B cell (primary cell): ENCODE data around the gene SNRPD3. TPM values are rescaled to one million over a fixed set of nuclear protein-coding genes. Genes with fewer than 3 reads are reported as not detected.
A peak's percentile ranks its signal among the peaks of the same experiment; 100 is the strongest.

Experiments used
- ATAC-seq: fragments of 200-7000 bp; cut with Tn5 transposase; one replicate; pipeline ENCODE4 v1.10.0; 2021; ENCODE audit warnings: low read depth, mild to moderate bottlenecking, moderate number of reproducible peaks, moderate library complexity
- CTCF ChIA-PET: fragments of 350-600 bp; sonication (Branson Sonifier 250); formaldehyde crosslinking; loops from one replicate; lab custom pipeline; 2021; ENCODE audit warnings: antibody characterized with exemption, inconsistent platforms; lab: Charles Lee
- POLR2A ChIA-PET: fragments of 350-600 bp; sonication (Branson Sonifier 250); formaldehyde crosslinking; loops from one replicate; lab custom pipeline; 2021; ENCODE audit warnings: antibody characterized with exemption; lab: Charles Lee
- DNase-seq: peaks from one replicate; pipeline ENCODE4 v3.0.0; 2013
- H2AFZ ChIP-seq: 2 replicates; pipeline ENCODE4 v1.6.1; 2012; ENCODE audit warnings: mild to moderate bottlenecking, low read depth, low read length; ENCODE audit not compliant: insufficient read depth, poor library complexity, severe bottlenecking
- H3K27ac ChIP-seq, 2 donors: 1 replicate in 1 of 2; 2 replicates in 1 of 2; pipeline ENCODE4 v1.5.1; 2012 to 2013; ENCODE audit warnings: low read length in 2 of 2, mild to moderate bottlenecking in 2 of 2, moderate library complexity in 1 of 2
- H3K27me3 ChIP-seq, 4 experiments: fragments of 200-600 bp in 1 of 4; sonication (generic) in 1 of 4; replicated peaks in 1 of 4; 1 replicate in 2 of 4; 2 replicates in 2 of 4; pipeline versions ENCODE4 v1.6.1 to v1.7.0; 2013 to 2016; ENCODE audit warnings: low read length in 3 of 4, mild to moderate bottlenecking in 2 of 4, mixed read lengths in 1 of 4, moderate library complexity in 1 of 4; ENCODE audit not compliant: insufficient read depth in 4 of 4, control insufficient read depth in 3 of 4; ENCODE audit errors: control extremely low read depth in 1 of 4
- H3K36me3 ChIP-seq, 2 experiments: replicated peaks in 1 of 2; 1 replicate in 1 of 2; 2 replicates in 1 of 2; pipeline versions ENCODE4 v1.6.1 to v1.7.1; 2013; ENCODE audit warnings: low read length in 1 of 2; ENCODE audit not compliant: insufficient read depth in 2 of 2, control insufficient read depth in 1 of 2; ENCODE audit errors: control extremely low read depth in 1 of 2, extremely low read depth in 1 of 2
- H3K4me1 ChIP-seq, 2 donors: fragments of 200-600 bp in 1 of 2; sonication (generic) in 1 of 2; 1 replicate in 1 of 2; 2 replicates in 1 of 2; pipeline versions ENCODE4 v1.5.1 to v1.6.1; 2013 to 2017; ENCODE audit warnings: low read length in 2 of 2; ENCODE audit not compliant: control insufficient read depth in 2 of 2, insufficient read depth in 2 of 2
- H3K4me2 ChIP-seq: replicated peaks from 2 replicates; pipeline ENCODE3; 2012; ENCODE audit warnings: mild to moderate bottlenecking, low read depth, low read length; ENCODE audit not compliant: poor library complexity, severe bottlenecking
- H3K4me3 ChIP-seq, 5 experiments: fragments of 200-600 bp in 1 of 5; sonication (generic) in 1 of 5; 1 replicate in 3 of 5; 2 replicates in 2 of 5; pipeline versions ENCODE4 v1.5.1 to v1.7.0; 2011 to 2016; ENCODE audit warnings: low read length in 4 of 5, mild to moderate bottlenecking in 4 of 5, low read depth in 2 of 5, control low read depth in 1 of 5, moderate library complexity in 1 of 5; ENCODE audit not compliant: insufficient read depth in 1 of 5; ENCODE audit errors: control extremely low read depth in 1 of 5, extremely low read depth in 1 of 5
- H3K79me2 ChIP-seq: fragments of 200-600 bp; sonication (generic); one replicate; pipeline ENCODE4 v1.6.0; 2016; ENCODE audit warnings: low read length; ENCODE audit not compliant: control insufficient read depth, insufficient read depth
- H3K9ac ChIP-seq: fragments of 200-600 bp; sonication (generic); 2 replicates; pipeline ENCODE4 v1.6.1; 2017; ENCODE audit warnings: mild to moderate bottlenecking, low read length, moderate library complexity
- H3K9me3 ChIP-seq, 3 donors: one replicate each; pipeline versions ENCODE4 v1.6.1 to v1.7.1; 2013; ENCODE audit warnings: low read length in 2 of 3; ENCODE audit not compliant: control insufficient read depth in 2 of 3, insufficient read depth in 1 of 3; ENCODE audit errors: control extremely low read depth in 1 of 3
- H4K20me1 ChIP-seq: 2 replicates; pipeline ENCODE4 v1.6.0; 2012; ENCODE audit warnings: mild to moderate bottlenecking, low read length; ENCODE audit not compliant: insufficient read depth, control insufficient read depth, poor library complexity, severe bottlenecking
- H3K27ac Mint-ChIP-seq: one replicate; pipeline ENCODE4 v1.8.0; 2021; ENCODE audit warnings: mixed read lengths
- H3K27me3 Mint-ChIP-seq: one replicate; pipeline ENCODE4 v1.8.0; 2021; ENCODE audit warnings: mixed read lengths
- H3K4me1 Mint-ChIP-seq: one replicate; pipeline ENCODE4 v1.8.0; 2021; ENCODE audit warnings: mixed read lengths
- H3K4me3 Mint-ChIP-seq: one replicate; pipeline ENCODE4 v1.8.0; 2021; ENCODE audit warnings: mixed read lengths
- H3K9me3 Mint-ChIP-seq: one replicate; pipeline ENCODE4 v1.8.0; 2022; ENCODE audit warnings: mixed read lengths; ENCODE audit not compliant: insufficient read depth
- CTCF ChIP-seq: fragments of 200-600 bp; IDR thresholded peaks from one replicate; pipeline ENCODE4 v1.8.0; 2022; ENCODE audit warnings: antibody characterized with exemption, mild to moderate bottlenecking
- EZH2 ChIP-seq: IDR thresholded peaks from 2 replicates; pipeline ENCODE4 v1.6.1; 2012; ENCODE audit warnings: borderline replicate concordance, low read depth, mild to moderate bottlenecking, moderate library complexity, low read length; ENCODE audit not compliant: insufficient read depth, poor library complexity, severe bottlenecking
- WGBS: methylation state at CpG from one replicate; pipeline ENCODE4 v1.1.5; 2013; ENCODE audit warnings: missing lambda C conversion rate; ENCODE audit not compliant: insufficient coverage; 5-methylcytosine and 5-hydroxymethylcytosine counted together
- intact Hi-C: fragments of 100-400 bp; cut with micrococcal nuclease; formaldehyde crosslinking; loops from one replicate; pipeline ENCODE4 v1.10.0; 2022
- polyA plus RNA-seq: library from polyadenylated mRNA; depleted of rRNA; stranded (reverse); fragments of >200 nt; gene quantifications from 2 replicates; pipeline ENCODE4 v1.2.3, GENCODE V29; 2012
- total RNA-seq, 2 donors: library from RNA; stranded (reverse); fragments of 120-200 nt in 1 of 2; gene quantifications; 1 replicate in 1 of 2; 2 replicates in 1 of 2; pipeline versions ENCODE4 v1.2.3 to v1.2.4, GENCODE V29; 2013 to 2022

The SNRPD3 gene
- total and polyA plus RNA-seq, 2 donors (not counting 1 experiment from before 2014, with no cell fraction given): 76.7 to 165 TPM

- H3K4me1 ChIP-seq: peaks cover 12 to 16% of the 10 kb centered on the region in 2 donors
- H2AFZ ChIP-seq: no peak overlapping the region
- H3K36me3 ChIP-seq: no peaks in the 10 kb centered on the region
- ATAC-seq: no peak
- H3K27me3 Mint-ChIP-seq: peaks cover 2% of the 10 kb centered on the region
- H3K4me3 Mint-ChIP-seq: no peak overlapping the region
- POLR2A ChIA-PET: no interaction called here
- H3K9me3 Mint-ChIP-seq: no peaks in the 10 kb centered on the region
- H3K4me3 ChIP-seq: no peak overlapping the region
- no peak overlapping the region for H3K27ac Mint-ChIP-seq
- no peak overlapping the region for H3K4me2 ChIP-seq
- intact Hi-C loops: no loop called here
- H3K9ac ChIP-seq: no peak overlapping the region
- CTCF ChIA-PET: interaction anchor here (1.0 to 8.2 kb wide), 7 partner anchors 18 to 201 kb away, joined by 3 to 157 read pairs (median 8); partner anchors contain the start of gene ADORA2A
- H3K27ac ChIP-seq: no peak overlapping the region
- H3K79me2 ChIP-seq: peaks cover 5% of the 10 kb centered on the region
- DNase-seq: no peak
- no CpG with 5 or more reads among the region's 2 CpGs for WGBS
- no peaks in the 10 kb centered on the region for H4K20me1 ChIP-seq
- no peaks in the 10 kb centered on the region for H3K9me3 ChIP-seq
- peaks cover 18% of the 10 kb centered on the region for H3K4me1 Mint-ChIP-seq
- no peak for TF ChIP-seq EZH2
- TF ChIP-seq CTCF: no peak
- no peaks in the 10 kb centered on the region for H3K27me3 ChIP-seq
Measured at GRCh38 chr22:24523873-24524272, 31.9 kb upstream of the SNRPD3 start.

GRCh38 chr22:24525416-24526037, 30.3 kb upstream of the SNRPD3 start:
- peak; percentile 93 for ATAC-seq
- Histone ChIP-seq H3K79me2 (peaks cover 5% of the 10 kb centered on the region), H3K4me3 (no peak overlapping the region), H3K4me2 (peak overlapping the region; percentile 51), H3K27me3 (no peaks in the 10 kb centered on the region), H3K9me3 (no peaks in the 10 kb centered on the region), H3K4me1 (peaks cover 12 to 16% of the 10 kb centered on the region in 2 donors), H3K9ac (no peak overlapping the region), H3K36me3 (no peaks in the 10 kb centered on the region), H3K27ac (no peak overlapping the region), H4K20me1 (no peaks in the 10 kb centered on the region), H2AFZ (peak overlapping the region; percentile 74)
- intact Hi-C loops: loop anchor here (1.0 to 5.0 kb wide), 3 partner anchors 38 to 200 kb away; no protein-coding TSS in a partner anchor
- no peak overlapping the region for H3K4me3 Mint-ChIP-seq
- H3K4me1 Mint-ChIP-seq: peaks cover 17% of the 10 kb centered on the region
- 2% methylated on average over 11 of the region's 12 CpGs for WGBS
- H3K27me3 Mint-ChIP-seq: no peaks in the 10 kb centered on the region
- TF ChIP-seq CTCF (peak; percentile 84), EZH2 (no peak)
- DNase-seq: peak; percentile 86
- H3K9me3 Mint-ChIP-seq: no peaks in the 10 kb centered on the region
- peak overlapping the region; percentile 16 for H3K27ac Mint-ChIP-seq
- CTCF ChIA-PET: interaction anchor here (0.8 to 8.2 kb wide), 13 partner anchors 14 to 509 kb away, joined by 3 to 157 read pairs (median 6); partner anchors contain the start of gene ADORA2A
- POLR2A ChIA-PET: interaction anchor here (0.6 kb wide), 1 partner anchor 32 kb away, joined by 8 read pairs; no protein-coding TSS in a partner anchor
